Ramos (cell line): ENCODE results near the gene FOS.

ENCODE experiments used
- in situ Hi-C: fragments of 300-500 bp; cut with MboI; formaldehyde crosslinking; loops from one replicate; pipeline ENCODE4 v1.14.3; 2022; ENCODE audit warnings: low sequenced_read_pairs; ENCODE audit not compliant: unreplicated experiment

Gene FOS

DNA sequence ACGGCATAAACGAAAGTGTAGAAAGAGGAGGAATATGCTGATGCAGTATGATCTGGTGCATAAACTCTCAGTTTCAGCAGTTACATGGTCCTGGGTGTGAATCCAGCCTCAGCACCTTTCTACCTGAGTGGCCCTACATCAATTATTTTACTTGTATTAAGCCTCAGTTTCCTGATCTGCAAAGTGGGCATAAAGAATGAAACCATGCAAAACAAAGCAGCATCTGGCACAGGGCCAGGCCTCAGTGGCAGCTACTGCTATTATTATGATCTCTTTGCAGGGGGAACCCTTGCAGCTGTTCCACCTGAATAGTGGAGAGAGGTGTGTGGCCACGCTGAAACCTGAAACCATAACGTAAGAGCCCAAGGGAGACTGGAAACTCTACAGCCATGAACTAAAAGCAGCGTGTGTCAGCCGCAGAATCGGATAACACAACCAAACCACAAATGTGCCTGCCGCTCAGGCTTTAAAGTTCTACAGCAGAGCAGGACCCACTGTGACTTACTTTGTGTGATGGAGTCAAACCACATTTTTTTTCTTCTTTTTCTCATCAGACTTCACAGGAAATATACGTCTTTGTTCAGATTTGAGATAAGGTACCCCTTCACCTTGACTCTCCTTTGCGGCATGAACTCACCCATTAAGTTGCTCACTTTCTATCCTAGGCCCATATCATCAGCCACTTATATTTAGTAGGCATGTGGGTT lies 29.2 kb upstream of the FOS start:
- in situ Hi-C loops = no loop called here

DNA sequence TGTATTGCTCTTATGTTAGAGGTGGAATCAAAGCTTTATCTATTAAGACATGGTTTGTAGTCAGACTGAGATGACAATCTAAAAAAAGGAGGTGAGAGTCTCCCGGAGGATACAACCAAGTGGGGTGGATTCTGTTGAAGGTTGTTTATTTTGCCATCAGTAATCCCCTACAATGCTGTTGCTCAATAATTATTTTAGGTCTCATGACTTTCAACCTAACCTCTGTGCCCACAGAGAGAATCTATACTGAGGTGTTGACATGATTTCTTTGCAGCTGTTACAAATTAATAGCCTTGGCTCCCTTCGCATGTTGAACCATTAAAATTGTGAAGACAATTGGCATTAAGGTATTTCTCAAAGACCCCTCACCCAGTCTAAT lies 28.7 kb upstream of the FOS start:
- in situ Hi-C loops = no loop called here

DNA sequence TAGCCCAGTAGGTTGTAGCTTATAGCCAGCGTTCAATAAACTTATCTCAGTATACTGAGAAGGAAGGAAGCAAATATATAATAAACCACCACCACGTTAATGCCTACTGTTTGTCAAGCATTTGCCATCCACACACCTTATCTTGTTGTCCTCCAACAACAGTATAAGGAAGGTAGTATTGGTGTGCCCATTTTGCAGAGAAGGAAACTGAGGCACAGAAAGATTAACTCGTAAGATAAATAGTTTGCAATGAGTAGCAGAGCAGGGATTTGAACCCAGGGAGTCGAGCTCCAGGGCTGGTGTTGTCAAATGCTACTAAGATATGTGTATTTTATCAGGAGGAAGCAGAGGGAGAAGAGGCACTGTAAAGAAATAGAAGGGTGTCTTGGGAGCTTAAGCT lies 27.8 kb upstream of the FOS start:
- in situ Hi-C loops = no loop called here

DNA sequence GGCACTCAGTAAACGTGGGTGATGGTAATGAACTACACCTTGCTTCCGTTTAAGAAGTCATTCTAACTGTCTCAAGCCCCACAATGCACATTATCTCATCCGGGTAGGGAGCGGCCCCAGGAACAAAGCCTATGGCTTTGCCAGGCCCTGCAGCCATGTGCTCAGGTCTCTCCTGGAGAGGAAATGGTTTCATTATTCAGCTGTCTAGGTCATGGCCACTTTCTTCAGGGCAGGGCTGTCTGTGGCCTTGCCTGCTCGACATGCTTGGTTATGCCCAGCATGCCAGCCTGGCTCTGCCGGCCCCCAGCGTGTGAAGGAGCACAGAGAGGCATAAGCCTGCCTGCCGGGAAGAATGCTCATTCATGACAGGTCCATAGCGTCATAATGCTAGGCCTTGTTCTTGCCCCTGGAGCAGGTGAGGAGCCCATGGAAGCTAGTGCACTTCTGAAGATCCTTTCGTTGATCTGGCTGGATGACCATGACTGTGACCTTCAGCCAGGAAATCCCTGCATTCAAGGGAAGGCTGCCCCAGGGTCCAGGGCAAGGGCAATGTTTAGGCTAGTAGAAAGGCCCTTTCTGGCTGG lies 26.3 kb upstream of the FOS start:
- in situ Hi-C loops = no loop called here

DNA sequence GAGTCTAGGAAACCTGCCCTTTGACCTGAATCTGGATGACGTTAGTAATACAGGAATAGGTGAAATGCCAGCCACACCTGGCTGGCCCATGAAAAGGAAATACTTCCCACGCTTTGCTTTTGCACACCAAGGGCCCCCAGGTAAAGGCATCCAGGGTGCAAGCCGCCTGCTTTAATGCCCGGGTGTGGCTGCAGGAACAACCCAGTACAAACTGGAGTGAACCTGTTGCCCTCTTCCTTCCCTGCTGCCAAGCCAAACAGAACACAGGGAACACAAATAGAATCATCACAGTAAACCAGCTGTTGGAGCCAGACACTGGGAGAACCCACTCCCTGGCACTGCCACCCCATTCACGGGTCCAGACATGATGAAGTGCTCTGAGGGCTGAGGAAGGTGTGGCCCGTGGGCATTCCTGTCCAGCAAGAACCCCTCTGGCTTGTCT lies 24.2 kb upstream of the FOS start:
- in situ Hi-C loops = no loop called here

DNA sequence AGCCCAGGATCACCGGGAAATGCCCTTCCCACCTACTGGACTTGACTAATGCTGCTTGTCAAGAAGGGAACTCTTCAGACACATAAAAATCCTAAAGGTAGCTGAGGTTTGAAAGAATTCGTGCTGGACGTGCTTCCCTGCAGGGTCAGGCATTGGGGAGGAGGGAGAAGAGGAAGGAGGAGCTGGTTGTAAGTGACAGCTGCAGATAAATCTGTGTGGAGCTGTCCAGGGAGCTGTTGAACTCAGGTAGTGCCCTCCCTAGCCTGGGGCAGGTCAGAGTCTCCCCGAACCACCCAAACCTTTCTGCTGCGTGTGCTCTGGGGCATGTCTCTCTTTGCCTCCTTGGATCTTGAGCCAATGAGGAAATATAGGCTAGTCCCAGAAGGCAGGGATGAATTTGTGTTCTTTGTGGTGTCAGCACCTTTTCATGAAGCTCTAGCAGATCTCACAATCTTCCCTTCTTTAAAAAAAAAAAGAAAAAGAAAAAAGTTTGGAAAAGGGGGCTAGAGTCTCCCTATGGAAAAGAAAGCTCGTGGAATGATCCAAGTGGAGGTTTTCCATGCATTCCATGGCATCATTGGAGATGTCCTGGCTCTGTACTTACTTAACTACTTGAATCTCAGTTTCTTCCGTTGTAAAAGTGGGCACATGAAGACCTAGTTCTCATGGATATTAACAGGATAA lies 23.6 kb upstream of the FOS start:
- in situ Hi-C loops = no loop called here

DNA sequence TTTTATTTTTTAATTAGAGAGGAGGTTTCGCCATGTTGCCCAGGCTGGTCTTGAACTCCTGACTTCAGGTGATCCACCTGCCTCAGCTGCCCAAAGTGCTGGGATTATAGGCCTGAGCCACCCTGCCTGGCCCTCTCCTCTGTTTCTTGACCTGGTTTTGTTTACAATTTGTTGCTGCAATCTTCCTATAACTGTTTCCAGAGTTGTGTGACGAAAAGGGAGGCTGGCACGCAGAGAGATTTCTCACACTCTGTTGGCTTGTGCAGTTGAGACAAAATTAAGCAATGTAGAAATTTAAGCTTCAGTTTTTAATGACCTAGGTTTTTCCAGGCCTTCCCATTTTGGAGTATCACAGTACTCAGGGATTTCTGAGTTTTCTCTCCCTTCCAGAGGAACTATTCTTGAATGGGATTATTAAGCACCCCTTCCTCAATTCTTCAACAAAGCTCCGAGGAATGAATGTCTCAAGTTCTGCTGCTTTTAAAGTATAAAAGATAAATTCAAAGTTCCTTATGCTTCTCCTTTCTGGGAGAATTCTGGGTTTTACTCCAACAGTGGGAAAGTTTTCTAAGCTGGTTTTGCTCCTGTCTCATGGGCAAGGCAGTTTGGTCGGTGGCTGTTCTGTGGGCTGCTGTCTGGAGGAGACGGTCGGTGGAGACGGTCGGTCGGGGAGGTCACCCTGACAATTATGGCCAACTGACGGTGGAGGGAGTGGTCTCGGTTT lies 20.4 kb upstream of the FOS start:
- in situ Hi-C loops = no loop called here

DNA sequence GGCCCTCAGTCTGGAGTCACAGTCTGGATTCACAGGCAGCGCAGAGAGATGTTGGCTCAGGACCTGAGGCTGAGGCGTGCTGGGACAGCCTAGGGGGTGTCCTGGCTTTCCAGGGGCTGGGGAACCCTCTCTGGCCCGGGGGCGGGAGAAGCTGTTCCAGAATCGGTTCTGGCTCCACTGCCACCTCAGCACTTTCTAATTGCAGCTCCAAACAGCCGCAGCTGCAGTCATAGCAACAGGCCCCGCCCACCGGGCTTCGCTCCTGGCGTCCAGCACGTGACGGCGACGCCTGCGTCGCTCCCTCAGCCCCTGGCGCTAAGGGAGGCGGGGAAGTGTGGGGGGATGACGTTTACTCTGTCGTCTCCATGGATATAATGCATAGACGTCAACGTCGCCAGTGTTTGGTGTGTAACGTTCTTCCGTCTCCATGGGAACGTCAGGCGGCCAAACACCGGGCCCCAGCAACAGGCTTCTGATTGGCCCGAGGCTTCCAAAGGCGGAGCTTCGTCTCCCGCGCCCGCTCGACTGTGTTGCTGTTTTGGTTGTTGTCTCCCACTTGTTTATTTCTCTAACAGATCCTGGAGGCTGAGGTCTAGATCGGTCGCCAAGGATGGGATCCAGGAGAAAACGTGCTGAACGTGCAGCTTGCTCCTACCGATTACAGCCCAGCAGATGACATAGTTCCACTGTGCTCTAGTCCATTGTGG lies 19.7 kb upstream of the FOS start:
- in situ Hi-C loops = no loop called here

DNA sequence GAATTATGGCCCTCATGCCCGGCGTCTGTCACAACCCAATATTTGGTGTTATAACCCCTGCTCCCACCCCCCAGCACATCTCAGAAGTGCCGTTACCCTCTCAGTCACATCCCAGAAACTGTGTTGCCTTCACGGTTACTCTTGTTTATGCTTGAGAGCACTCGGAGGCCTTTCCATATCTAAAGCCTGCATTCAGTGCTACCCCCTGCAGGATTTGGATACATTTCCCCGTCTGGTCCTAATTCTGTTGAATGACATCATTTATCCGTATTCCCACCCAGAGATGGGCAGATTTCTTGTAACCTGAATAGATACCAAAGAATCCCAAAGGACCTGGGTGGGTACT lies 19.1 kb upstream of the FOS start:
- in situ Hi-C loops = no loop called here

DNA sequence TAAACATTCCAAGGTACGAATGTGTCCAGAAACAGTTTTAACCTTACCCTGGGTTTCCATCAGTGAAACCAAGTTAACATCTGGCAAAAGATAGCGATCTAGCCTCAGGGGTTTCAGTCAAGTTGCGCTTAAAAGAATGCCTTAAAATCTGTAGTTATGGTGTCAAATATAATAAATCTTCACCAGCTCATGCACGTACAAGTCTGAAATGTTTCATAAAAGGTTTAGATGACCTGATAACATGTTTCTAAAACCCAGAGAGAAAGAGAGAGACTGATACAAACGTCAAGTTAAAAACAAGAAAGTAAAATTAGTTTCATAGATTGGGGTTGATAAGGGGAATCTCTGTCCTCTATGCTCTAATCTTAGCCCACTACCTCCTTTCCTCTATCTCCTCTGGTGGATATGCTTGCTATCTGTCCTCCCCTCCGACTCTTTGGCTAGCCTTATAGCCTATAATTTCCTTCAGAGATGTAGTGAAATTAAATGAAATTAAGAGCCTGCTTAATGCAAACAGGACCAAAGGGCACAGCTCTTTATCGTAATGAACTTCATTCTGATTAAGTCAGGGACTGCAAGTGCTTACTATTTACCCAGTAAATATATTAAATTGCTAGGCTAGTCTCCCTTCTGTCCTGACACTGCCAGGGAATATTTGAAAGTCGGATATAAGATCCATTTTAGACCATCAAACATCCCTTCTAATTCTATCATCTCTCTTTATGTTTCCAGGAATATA lies 18.4 kb upstream of the FOS start:
- in situ Hi-C loops = no loop called here

DNA sequence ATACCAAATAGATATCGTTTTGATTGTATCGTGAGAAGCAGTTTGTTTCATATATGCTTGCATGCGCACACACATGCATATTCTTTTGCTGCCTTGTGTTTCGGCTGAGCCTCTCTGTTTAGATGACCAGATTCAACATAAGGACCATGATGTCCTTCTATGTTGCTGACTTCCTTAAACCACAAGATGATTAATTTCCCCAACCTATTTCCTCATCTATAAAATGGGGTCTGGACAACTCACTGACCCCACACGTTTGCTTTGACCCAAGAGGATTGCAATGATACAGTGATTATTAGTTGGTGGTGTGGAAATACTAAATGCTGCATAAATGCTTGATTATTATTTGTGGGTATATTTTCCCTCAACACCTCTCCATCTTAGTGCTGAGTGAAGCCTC lies 16.8 kb upstream of the FOS start:
- in situ Hi-C loops = no loop called here

DNA sequence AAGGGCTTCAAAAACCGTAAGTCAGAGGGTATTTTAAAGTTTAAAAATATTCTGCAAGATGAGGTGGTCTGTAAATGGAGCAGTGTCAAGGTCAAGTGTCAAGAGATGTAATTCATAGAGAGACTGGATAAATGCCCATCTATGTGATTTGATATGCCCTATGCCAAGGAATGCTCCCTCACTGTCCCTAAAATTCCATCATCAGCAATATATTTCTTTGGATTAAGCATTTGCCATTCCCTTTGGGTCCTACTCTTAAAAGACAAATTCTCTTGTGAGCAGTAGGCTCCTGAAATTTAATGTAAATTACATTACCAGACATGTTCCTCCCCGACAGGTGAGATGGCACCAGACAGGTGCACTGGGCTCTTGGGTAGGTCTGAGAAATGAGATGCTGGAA lies 16.0 kb upstream of the FOS start:
- in situ Hi-C loops = no loop called here

DNA sequence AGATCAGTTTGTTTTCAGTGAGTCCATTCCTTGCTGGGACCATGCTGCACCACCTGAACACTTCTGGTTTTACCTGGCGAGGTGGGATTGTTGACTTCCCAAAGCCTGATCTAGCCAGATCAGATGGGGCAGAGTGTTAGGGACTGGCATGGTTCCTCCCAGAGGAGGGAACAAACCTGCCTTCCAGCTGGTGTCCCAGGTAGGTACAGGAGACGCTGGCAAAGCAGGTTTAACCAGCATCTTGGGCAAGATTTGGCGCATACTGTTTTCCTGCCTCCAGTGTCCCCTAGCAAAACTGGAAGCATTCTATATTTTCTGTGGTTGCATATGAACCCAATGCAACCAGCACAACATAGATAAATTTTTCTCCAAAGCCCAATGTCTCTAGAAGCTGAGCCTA lies 14.6 kb upstream of the FOS start:
- in situ Hi-C loops = no loop called here

DNA sequence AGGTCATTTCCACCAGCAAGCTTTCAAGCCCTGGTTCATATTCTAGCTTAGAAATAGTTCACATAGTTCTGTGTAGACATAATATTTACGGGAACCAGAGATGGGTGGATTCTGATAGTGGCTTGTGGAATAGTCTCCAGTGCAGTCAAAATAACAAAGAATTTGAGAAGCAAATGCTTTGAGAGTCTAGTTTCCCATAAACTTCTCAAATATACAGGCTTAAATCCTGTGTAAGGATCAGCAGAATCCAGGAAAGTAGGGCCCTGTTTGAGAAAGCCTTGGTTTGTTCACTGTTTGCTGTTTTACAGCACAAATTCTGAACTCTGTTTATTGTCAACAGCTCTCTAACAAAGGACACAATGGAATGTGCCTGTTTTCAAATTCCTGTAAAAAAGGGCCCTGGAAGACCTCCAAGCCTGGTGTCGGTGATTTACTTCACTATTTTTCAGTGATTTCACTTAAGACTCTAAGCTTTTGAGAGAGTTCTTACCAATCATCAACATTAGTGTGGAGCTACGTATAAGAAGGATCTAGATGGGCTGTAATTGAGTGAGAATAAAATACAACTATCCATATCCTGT lies 11.4 kb upstream of the FOS start:
- in situ Hi-C loops = no loop called here

DNA sequence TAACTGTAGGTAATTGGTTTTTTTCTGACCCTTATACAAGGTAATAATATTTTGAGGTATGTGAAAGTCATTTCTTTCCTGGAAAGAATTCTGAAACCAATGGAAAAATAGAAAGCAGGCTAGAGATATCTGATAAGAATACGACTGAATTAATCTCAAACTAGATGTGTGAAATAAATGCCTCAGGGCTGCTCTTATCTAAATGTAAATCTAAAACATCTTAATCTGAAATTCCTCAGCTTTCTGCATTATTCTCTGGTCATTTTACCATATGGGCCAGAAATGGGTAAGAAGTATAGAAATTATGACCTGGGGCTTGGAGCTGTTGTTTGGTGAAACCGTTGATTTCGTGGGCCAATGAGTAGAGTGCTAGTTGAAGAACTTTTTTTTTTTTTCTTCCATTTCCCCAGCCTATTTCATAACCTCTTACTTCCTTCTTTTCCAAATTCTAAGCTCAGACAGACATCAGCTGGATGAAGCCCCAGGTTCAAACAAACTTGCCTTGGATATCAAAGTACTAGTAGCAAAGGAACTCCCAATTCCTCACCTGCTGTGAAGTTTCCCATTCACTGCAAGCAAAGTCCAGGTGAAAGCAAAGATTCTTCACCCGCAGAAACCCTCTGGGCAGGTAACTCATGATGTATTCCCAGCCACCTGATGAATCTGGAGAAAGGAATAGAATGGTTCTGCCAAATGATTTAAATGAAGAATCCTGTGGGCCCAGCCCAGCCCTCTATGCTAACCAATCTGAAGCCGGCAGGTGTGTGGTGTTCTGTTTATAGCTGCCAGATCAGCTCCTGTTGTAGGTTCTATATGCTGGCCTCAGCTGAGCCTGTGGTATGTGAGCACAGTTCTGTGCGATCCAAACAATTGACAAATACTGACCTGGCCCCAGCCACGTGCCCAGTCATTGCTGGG lies 9.7 kb upstream of the FOS start:
- in situ Hi-C loops = no loop called here

DNA sequence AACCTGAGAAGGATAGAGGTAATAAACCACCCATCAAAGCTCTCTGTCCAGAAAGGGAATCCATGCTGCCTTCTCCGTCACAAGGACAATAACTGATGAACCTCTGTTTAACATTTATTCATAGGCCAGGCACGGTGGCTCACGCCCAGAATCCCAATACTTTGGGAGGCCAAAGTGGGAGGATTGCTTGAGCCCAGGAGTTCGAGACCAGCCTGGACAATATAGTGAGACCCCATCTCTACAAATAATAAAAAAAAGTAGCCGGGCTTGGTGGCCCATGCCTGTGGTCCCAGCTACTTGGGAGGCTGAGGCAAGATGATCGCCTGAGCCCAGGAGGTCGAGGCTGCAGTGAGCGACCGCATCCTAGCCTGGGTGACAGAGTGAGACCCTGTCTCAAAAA lies 7.1 kb upstream of the FOS start:
- in situ Hi-C loops = no loop called here

DNA sequence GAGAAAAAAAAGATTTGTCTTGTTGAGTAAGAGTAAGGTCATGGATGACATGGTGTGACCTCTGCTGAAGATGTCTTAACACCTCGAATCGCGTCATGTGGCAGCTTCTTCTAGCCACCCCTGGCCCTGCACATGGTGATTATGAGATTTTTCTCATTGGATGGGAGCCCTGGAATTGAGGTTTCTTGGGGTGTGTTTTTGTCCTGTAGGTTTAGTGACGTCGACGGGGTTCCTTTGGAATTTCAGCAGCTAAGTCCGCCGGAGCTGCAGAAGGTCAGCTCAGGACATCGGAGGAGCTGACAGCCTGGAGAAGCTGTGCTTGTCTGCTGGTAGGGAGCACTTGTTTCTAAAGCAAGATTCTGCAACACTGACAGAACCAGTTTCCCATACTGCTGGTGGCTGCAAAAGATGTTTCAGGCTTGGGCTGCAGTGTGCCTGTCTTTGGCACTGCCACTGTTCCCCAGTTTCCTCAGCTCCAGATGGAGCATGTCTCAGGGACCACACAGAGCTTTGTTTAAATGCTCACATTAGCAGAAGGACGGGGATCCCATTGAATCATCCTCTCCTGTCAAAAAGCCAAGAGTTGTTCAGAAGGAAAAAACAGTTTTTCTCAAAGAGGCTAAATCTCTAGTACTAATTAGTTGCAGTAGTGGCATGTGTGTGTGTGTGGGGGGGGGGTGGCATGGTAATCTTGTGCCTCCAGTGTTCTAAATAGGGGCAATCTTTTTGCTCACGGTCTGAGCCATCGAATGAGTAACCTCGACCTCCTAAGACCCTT lies 5.2 kb upstream of the FOS start:
- in situ Hi-C loops = no loop called here
